PC-3 (cell line): ENCODE data around the gene NUAK1.

ENCODE experiments used
- CTCF ChIP-seq: fragments of 300-600 bp; sonication (generic); conservative IDR thresholded peaks from 2 replicates; pipeline ENCODE4 v1.5.1; 2017; ENCODE audit warnings: antibody characterized with exemption, low read depth, mild to moderate bottlenecking, low read length
- EZH2 ChIP-seq: fragments of 300-600 bp; sonication (generic); IDR thresholded peaks from one replicate; pipeline ENCODE4 v1.6.1; 2017; ENCODE audit warnings: antibody characterized with exemption, mild to moderate bottlenecking, low read length; ENCODE audit not compliant: unreplicated experiment

DNA sequence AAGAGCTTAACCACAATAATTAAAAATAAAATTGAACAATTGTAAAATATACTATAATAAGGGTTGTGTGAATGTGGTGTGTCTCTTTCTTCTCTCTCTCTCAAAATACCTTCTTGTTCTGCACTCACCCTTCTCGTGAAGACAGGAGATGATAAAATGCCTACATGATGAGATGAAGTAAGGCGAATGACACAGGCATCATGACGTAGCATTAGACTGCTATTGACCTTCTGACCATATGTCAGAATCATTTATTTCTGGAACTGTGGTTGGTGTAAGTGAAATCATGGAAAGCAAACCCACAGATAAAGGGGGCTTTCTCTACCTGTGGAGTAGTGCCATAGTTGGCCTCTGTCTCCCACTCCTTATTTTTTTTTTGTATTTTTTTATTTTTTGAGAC lies 37.8 kb upstream of the NUAK1 start:
- TF ChIP-seq CTCF, result no peak
- TF ChIP-seq EZH2, result no peak
